ENCODE measurements around the gene METTL26. TPM values are rescaled to one million over a fixed set of nuclear protein-coding genes. Genes with fewer than 3 reads are reported as not detected.

Gene METTL26
- total and polyA plus RNA-seq, 2 of the 8 experiments (the other 6 are each of a cell fraction or from before 2014, with no cell fraction given) = 100 to 186 TPM

DNA sequence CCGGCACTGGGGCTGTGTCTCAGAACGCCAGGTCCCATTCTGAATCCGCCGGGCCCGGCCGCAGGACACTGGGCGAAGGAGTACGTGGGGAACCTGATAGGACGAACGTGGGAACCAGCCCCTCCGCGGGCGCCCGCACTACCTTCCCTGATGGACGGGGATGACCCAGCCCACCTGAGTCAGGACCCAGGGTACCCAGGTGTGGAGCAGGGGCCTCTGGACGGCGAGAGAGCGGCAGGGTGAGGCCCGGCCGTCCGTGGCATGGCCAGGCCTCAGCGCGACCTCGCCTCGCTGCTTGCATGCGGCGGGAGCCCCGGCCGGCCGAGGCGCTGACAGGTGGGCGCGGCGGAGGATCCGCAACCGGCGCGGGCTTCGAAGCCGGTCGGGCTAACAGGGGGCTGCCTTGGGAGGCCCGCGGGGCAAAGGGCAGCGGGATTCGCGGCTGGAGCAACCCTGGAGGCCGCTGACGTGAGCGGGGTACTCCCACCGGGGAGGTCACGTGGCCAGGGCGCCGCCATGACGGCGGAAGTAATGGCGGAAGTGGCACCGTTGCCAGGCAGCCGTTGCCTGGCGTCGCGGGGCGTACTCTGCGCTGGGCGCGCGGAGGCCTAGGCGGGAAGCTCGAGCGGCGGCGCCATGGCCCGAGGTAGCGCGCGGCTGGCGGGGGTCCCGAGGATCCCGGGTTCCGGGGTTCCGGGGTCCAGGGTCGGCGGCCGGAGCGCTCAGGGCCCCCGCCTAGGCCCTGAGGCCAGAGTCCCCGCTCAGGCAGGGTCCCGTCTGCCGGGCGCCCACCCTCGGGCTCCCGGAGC, 12.9 kb upstream of the METTL26 start, which contains the start of gene WDR90 (continued):
- TF ChIP-seq YY1 (IDR thresholded peaks at IDR 0.05; ENCODE audit: low read depth, low read length) = peak; percentile 98
- TF ChIP-seq CEBPB (IDR thresholded peaks at IDR 0.05; ENCODE audit: low read depth, low read length) = no peak
- no peak for TF ChIP-seq NRF1 (IDR thresholded peaks at IDR 0.05; ENCODE audit: low read depth, low read length)
- TF ChIP-seq KDM5A (IDR thresholded peaks at IDR 0.05; ENCODE audit: low read length) = 0 out of 2 replicates have a peak, but pooled peaks have one; percentile 43
- TF ChIP-seq CBX5 (IDR thresholded peaks at IDR 0.05; ENCODE audit: low read depth, low read length) = no peak
- TF ChIP-seq SIN3A (conservative IDR thresholded peaks at IDR 0.05 in 1 of 2, IDR thresholded peaks at IDR 0.05 in 1 of 2; ENCODE audit: low read depth in 1 of 2, low read length in 2 of 2) = peak; percentile 94 to 99
- TF ChIP-seq SP1 (IDR thresholded peaks at IDR 0.05; ENCODE audit: low read depth, low read length) = no peak
- peak; percentile 85 for TF ChIP-seq CREB1 (IDR thresholded peaks at IDR 0.05)
- TF ChIP-seq RFX5 (IDR thresholded peaks at IDR 0.05; ENCODE audit: borderline replicate concordance, low read depth, low read length) = no peak
- TF ChIP-seq CBX8 (IDR thresholded peaks at IDR 0.05; ENCODE audit: borderline replicate concordance, low read depth, low read length) = no peak
- no peak for TF ChIP-seq SIX5 (IDR thresholded peaks at IDR 0.05; ENCODE audit: low read depth, low read length)
- TF ChIP-seq POU5F1 (IDR thresholded peaks at IDR 0.05; ENCODE audit: low read depth, low read length) = no peak
- peak; percentile 75; the same call in 1 of the 2 replicates for TF ChIP-seq SP4 (IDR thresholded peaks at IDR 0.05; ENCODE audit: low read length)
- TF ChIP-seq, protein P1, sequence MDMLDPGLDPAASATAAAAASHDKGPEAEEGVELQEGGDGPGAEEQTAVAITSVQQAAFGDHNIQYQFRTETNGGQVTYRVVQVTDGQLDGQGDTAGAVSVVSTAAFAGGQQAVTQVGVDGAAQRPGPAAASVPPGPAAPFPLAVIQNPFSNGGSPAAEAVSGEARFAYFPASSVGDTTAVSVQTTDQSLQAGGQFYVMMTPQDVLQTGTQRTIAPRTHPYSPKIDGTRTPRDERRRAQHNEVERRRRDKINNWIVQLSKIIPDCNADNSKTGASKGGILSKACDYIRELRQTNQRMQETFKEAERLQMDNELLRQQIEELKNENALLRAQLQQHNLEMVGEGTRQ (IDR thresholded peaks at IDR 0.05; ENCODE audit: low read length) = peak; percentile 96
- peak; percentile 49 for TF ChIP-seq PHF8 (conservative IDR thresholded peaks at IDR 0.05; ENCODE audit: low read depth, low read length)
- no peak for TF ChIP-seq CTBP2 (IDR thresholded peaks at IDR 0.05; ENCODE audit: borderline replicate concordance, insufficient read depth, insufficient read length, low read length)
- peak; percentile 58 for TF ChIP-seq KDM4A (IDR thresholded peaks at IDR 0.05; ENCODE audit: low read depth, low read length, severe bottlenecking)
- TF ChIP-seq, protein P2, sequence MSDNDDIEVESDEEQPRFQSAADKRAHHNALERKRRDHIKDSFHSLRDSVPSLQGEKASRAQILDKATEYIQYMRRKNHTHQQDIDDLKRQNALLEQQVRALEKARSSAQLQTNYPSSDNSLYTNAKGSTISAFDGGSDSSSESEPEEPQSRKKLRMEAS (IDR thresholded peaks at IDR 0.05) = peak; percentile 95

Data from H1 (cell line).